PC-3 (cell line): ENCODE results near the gene CACNA1H.

Experiments
- CTCF ChIP-seq: fragments of 300-600 bp; sonication (generic); conservative IDR thresholded peaks from 2 replicates; pipeline ENCODE4 v1.5.1; 2017; ENCODE audit warnings: antibody characterized with exemption, low read depth, mild to moderate bottlenecking, low read length
- EZH2 ChIP-seq: fragments of 300-600 bp; sonication (generic); IDR thresholded peaks from one replicate; pipeline ENCODE4 v1.6.1; 2017; ENCODE audit warnings: antibody characterized with exemption, mild to moderate bottlenecking, low read length; ENCODE audit not compliant: unreplicated experiment

DNA sequence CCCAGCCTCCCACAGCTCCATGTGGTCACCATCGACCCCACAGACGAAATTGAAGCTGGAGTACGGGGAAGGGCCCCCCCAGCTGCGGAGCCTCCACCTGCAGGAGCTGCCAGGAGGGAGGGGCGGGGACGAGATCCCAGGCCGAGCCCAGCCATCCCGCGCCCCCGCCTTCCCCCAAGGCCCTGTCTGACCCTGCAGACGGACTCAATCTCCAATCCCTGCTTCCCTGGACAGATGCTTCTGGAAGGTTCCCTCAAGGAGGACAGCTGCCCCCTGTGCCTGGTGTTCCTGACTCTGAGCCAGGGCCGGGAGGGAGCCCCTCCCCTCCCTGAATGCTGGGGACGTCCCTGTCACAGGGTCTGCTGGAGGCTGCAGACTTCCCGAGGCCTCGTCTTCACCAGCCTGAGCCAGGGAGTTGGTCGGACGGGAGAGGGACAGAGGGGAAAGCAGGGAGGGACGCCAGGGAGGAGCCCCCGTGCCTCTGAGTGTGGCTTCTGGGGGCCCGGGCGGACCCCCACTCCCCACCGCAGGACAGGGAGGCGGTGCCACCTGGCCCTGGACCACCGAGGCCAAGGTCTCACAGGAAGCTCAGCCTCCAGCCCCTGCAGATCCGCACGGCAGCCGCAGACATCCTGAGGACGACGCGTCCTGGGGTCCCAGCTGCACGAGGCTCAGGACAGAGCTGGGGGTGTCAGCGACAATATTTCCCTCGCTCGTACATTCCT is 35.6 kb upstream of the CACNA1H start:
- TF ChIP-seq CTCF (no peak), EZH2 (no peak)
